ENCODE measurements around the gene SMOC1. TPM values are rescaled to one million over a fixed set of nuclear protein-coding genes. Genes with fewer than 3 reads are reported as not detected.

The SMOC1 gene
- total and polyA plus RNA-seq, 9 of the 15 experiments (the other 6 are each of a cell fraction or from before 2014, with no cell fraction given), result 0.04 TPM; not detected in 8

- no peaks in the 10 kb centered on the region for H3K9me3 ChIP-seq (replicated peaks; ENCODE audit: control insufficient read depth, insufficient read depth, low read depth, low read length)
- TF ChIP-seq PURB (CRISPR knock-in tag; IDR thresholded peaks at IDR 0.05; ENCODE audit: low read depth) (no peak), ARID3A (IDR thresholded peaks at IDR 0.05; ENCODE audit: borderline replicate concordance, low read depth, low read length) (no peak), ZBTB11 (CRISPR knock-in tag; IDR thresholded peaks at IDR 0.05) (no peak), MCM5 (IDR thresholded peaks at IDR 0.05; ENCODE audit: low read depth) (no peak), FOSL1 (tag; conservative IDR thresholded peaks at IDR 0.05) (no peak), ZNF24 (IDR thresholded peaks at IDR 0.05) (no peak), ZNF311 (CRISPR knock-in tag; IDR thresholded peaks at IDR 0.05) (no peak), ZBTB5 (IDR thresholded peaks at IDR 0.05) (no peak), ZNF431 (CRISPR knock-in tag; IDR thresholded peaks at IDR 0.05) (no peak), L3MBTL2 (IDR thresholded peaks at IDR 0.05) (no peak), ZNF511 (CRISPR knock-in tag; IDR thresholded peaks at IDR 0.05) (no peak)
- in situ Hi-C loops (cut with MboI), result no loop called here
- POLR2A ChIA-PET, result no interaction called here
- no peaks in the 10 kb centered on the region for H4K20me1 ChIP-seq (replicated peaks; ENCODE audit: control insufficient read depth, insufficient read depth, low read length)
- no peaks in the 10 kb centered on the region for H3K79me2 ChIP-seq (ENCODE audit: control insufficient read depth, insufficient read depth, low read length)
- intact Hi-C loops (cut with micrococcal nuclease), result no loop called here
- H3K27me3 ChIP-seq (ENCODE audit: control insufficient read depth in 2 of 2, insufficient read depth in 2 of 2, low read length in 2 of 2), result peaks cover 2 to 11% of the 10 kb centered on the region in 2 experiments; a peak in 2 of 5 replicates
- no peak overlapping the region for H3K9ac ChIP-seq (ENCODE audit: insufficient read depth in 1 of 2, low read depth in 2 of 2, low read length in 2 of 2)
- DNase-seq (ENCODE audit: extremely low read depth in 1 of 4, low spot score in 3 of 4), result no peak
- H2AFZ ChIP-seq (ENCODE audit: low read depth, low read length), result no peak overlapping the region
- no peaks in the 10 kb centered on the region for H3K36me3 ChIP-seq (ENCODE audit: control insufficient read depth, insufficient read depth, low read length)
- no TSS peak for BruUV-seq (replicated peaks)
- H3K4me3 ChIP-seq, result no peak overlapping the region
- no peak for ATAC-seq
- no peak overlapping the region for H3K27ac ChIP-seq (ENCODE audit: extremely low read depth, low read depth, low read length)
- H3K4me1 ChIP-seq (replicated peaks in 1 of 2; ENCODE audit: control insufficient read depth in 2 of 2, insufficient read depth in 2 of 2, low read length in 2 of 2), result no peaks in the 10 kb centered on the region
- no peaks in the 10 kb centered on the region for H3K9me1 ChIP-seq (ENCODE audit: control insufficient read depth, insufficient read depth, low read length)
- no peak for FAIRE-seq
- WGBS (ENCODE audit: insufficient coverage, low coverage, missing lambda C conversion rate), result 0% methylated on average over 5 of the region's 5 CpGs
- CTCF ChIA-PET (ENCODE audit: low intra/inter-chr PET ratio), result no interaction called here
- H3K4me2 ChIP-seq (ENCODE audit: insufficient read depth, low read length), result no peak overlapping the region
These were observed 33.4 kb upstream of the SMOC1 start for GRCh38 chr14:69845787-69846186.
